GM21723 (cell line): ENCODE results near the gene DOC2A.

Experiments used
- ATAC-seq: cut with Tn5 transposase; IDR thresholded peaks from one replicate; pipeline ENCODE4 v1.9.1; 2021; ENCODE audit warnings: mild to moderate bottlenecking, moderate library complexity; ENCODE audit not compliant: unreplicated experiment

DOC2A gene

DNA sequence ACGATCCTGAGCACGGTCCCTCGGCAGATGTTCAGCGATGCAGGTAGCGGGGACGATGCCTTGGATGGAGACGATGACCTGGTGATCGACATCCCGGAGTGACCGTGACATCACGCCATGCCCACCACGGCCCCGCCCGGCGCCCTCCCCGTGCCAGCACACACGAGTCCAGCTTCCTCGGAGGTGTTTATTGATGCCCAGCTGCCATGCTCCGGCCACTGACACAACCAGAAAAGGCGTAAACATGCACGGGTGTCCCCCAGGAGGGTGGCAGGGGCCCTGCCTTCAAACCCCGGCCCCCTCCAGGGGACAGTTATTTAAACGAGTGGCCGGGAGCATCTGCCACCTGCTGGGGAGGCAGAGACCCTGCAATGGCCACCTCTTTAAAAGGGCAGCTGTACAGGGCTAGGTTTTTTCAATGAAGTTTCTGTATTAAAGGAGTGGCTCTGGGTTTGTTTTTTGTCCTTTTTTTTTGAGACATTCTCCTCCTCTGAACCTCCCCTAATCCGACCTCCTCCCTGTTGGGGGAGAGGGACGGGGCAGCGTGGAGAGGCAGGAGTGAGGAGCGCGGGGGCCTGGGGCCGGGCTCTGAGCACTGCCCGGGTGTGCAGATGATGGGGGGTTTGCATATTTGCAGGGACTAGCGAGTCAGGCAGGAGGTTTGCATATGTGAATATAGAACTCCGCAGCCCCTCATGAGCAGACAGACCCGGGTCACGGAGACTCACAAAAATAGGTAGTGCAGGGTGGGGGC is 5.3 kb downstream of the DOC2A start:
- no peak for ATAC-seq

GRCh38 chr16:30004811-30005242 is 6.0 kb downstream of the DOC2A start:
- no peak for ATAC-seq

- ATAC-seq: no peak
Observed at GRCh38 chr16:30004424-30004776, 6.4 kb downstream of the DOC2A start.

DNA sequence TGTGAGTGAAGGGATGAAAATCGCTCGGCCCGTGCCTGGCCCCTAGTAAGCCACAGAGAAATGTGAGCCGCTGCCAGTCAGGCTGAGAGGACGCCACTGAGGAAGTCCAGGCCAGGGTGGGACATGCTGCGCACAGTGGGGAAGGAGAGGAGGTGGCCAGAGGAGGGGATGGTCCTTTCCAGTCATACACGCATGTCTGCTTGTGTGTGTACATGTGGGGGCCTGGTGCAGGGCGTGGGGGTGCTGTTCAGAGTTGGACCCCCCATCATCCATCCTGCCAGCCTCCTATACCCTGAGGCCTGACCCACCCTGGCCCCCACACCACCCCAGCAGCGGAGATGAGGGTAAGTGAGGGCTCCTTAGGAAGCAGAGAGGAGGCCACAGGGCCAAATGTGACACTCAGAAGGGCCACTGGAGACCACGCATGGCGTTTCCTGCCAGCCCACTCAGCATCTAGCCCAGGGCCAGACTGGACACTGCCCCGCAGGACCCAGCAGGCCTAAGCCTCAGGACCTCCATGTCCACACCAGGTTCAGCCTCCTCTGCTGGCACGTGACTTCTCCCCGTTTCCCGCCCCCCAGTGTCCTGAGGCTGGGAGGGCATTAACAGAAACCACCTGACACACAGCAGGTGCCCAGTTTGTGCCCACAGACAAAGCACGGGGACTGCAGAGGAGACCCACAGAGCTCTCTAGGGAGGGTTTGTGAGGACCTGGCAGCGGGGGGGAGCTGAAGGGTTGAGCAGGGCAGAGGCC is 7.0 kb downstream of the DOC2A start:
- ATAC-seq: no peak

GRCh38 chr16:30002614-30003346 is 8.0 kb downstream of the DOC2A start:
- no peak for ATAC-seq

DNA sequence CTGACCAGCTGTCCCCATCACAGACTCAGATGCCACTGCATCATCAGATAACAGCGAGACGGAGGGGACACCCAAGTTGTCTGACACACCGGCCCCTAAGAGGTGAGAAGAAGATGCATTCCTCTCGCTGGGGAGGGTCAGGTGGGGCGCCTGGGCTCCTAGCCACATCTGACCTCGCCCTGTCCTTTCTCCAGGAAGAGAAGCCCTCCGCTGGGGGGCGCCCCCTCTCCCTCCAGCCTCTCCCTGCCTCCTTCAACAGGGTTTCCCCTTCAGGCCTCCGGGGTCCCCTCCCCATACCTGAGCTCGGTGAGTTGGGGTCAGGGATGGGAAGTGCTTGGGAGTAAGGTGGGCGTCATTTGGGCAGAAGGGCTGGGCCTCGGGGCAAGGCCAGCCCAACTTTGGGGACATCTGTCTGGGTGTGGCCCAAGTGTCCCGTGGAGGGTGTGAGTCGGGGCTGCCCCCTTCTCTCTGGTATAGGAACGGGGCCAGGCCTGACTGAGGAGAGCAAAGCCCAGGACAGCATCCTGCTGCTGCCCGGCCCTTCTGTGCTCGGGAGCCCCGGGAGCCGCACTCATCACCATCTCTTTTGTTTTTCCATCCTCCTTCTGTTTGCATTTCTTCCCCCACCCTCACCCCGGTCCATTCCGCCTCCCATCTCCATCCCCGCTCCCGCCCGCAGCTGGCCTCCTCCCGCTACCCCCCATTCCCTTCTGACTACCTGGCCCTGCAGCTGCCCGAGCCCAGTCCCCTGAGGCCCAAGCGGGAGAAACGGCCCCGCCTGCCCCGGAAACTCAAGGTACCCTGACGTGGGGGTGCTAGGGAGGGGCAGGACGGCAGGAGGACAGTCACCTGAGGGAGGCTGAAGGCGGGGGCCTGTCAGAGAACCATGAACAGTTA is 9.8 kb downstream of the DOC2A start:
- no peak for ATAC-seq

GRCh38 chr16:29999605-30000004 is 11.2 kb downstream of the DOC2A start:
- ATAC-seq: no peak

- ATAC-seq: peak; percentile 5
Observed at GRCh38 chr16:29996766-29997250, 14.0 kb downstream of the DOC2A start.

GRCh38 chr16:29995911-29996765 is 14.7 kb downstream of the DOC2A start, which contains the start of gene INO80E:
Gene INO80E, plus strand, starts transcription at chr16:29996241. Its CDS starts 70 bp downstream, at chr16:29996311.
- ATAC-seq: peak; percentile 84

GRCh38 chr16:29995324-29995910 is 15.4 kb downstream of the DOC2A start, which contains the start of gene HIRIP3:
Gene HIRIP3, minus strand, starts transcription at chr16:29995617. Its CDS starts 12 bp downstream, at chr16:29995605.
- peak; percentile 53 for ATAC-seq

DNA sequence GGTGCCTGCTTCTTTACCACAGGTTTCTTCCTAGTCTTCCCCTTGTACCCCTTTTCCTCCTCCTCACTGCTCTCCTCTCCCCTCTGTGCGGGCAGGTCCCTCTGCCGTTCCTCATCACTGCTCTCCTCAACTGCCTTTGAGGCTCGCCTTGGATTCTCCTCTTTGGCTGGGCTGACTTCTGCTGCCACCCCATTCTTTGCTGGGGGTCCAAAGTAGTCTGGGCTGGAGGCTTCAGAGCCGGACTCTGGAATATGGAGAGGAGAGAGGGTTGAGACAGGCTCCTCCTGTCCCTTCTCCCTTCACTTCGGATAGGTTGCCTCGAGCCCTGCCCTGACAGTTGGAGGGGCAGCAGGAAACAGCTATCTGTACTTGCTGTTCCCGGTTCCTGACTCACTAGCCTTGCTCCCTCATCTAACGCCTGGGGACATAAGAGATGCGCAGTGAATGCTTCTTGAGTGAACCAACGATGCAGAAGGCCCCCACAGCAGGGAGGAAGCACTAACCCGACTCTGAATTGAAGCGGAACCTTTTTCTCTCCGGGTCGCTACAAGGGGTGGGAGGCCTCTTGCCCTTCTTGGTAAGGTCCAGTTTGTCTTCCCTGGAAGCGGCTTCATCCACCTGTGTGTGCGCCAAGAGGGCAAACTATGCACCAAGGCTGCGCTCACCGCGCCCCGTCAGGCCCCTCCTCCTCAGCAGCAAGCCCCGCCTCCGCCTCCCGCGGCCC is 16.1 kb downstream of the DOC2A start:
- ATAC-seq: peak; percentile 39

- ATAC-seq: no peak
Observed at GRCh38 chr16:29993903-29994599, 16.8 kb downstream of the DOC2A start.

- ATAC-seq: no peak
Observed at GRCh38 chr16:29993191-29993902, 17.5 kb downstream of the DOC2A start.

GRCh38 chr16:29992344-29992967 is 18.4 kb downstream of the DOC2A start:
- no peak for ATAC-seq

GRCh38 chr16:29991571-29991904 is 19.3 kb downstream of the DOC2A start:
- ATAC-seq: no peak

- ATAC-seq: no peak
Observed at GRCh38 chr16:29990883-29991570, 19.8 kb downstream of the DOC2A start.
